GM20000 (cell line): ENCODE measurements around the gene MED26.
"Not testable (repeated sequence)": the region's sequence is repeated elsewhere in the genome, so short reads cannot be mapped to it uniquely, and the experiment has no call there.

Experiments used
- DNase-seq: peaks from one replicate; pipeline ENCODE4 v3.0.0; 2012; ENCODE audit warnings: low spot score
- TF ChIP-seq, protein P1 (sequence below): IDR thresholded peaks from 2 replicates; pipeline ENCODE4 v1.5.1; 2012; ENCODE audit warnings: mild to moderate bottlenecking, control low read depth; ENCODE audit errors: extremely low read depth, missing control alignments

Gene MED26

DNA sequence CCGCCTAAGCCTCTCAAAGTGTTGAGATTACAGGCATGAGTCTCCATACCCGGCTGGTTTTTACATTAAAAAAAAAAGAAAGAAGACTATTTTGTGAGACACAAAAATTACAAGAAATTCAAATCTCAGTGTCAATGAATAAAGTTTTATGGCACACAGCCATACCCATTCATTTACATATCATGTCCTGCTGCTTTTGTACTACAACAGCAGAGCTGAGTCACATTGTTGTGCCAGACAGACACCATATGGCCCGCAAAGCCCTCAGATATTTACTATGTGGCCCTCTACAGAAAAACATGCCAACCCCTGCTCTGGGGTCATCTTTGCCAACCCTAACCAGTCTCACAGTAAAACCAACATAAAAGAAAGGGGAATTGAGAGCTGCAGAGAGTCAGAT, 26.6 kb upstream of the MED26 start:
- TF ChIP-seq, protein P1, sequence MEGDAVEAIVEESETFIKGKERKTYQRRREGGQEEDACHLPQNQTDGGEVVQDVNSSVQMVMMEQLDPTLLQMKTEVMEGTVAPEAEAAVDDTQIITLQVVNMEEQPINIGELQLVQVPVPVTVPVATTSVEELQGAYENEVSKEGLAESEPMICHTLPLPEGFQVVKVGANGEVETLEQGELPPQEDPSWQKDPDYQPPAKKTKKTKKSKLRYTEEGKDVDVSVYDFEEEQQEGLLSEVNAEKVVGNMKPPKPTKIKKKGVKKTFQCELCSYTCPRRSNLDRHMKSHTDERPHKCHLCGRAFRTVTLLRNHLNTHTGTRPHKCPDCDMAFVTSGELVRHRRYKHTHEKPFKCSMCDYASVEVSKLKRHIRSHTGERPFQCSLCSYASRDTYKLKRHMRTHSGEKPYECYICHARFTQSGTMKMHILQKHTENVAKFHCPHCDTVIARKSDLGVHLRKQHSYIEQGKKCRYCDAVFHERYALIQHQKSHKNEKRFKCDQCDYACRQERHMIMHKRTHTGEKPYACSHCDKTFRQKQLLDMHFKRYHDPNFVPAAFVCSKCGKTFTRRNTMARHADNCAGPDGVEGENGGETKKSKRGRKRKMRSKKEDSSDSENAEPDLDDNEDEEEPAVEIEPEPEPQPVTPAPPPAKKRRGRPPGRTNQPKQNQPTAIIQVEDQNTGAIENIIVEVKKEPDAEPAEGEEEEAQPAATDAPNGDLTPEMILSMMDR: no peak

DNA sequence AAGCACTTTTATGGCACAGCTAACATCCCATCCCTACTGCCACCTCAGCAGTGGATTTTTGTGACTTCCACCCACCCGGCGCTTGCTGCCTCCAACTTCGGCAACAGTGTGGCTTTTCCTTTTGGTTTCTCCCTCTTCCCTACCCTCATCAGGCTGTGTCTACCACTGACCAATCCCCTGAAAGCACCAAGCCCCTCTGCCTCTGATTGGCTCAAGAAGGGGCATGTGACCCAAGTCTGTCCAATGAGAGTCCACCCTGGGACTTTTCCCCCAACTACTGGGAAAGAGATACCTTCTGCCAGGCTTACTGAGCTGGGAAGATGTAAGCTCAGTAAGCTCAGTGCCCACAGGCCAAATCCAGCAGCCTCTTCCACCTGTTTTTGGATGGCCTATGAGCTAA, 26.1 kb upstream of the MED26 start:
- DNase-seq: no peak
- TF ChIP-seq, protein P1: no peak

More for the DNA sequence above, 26.6 kb upstream of the MED26 start:
- no peak for DNase-seq

DNA sequence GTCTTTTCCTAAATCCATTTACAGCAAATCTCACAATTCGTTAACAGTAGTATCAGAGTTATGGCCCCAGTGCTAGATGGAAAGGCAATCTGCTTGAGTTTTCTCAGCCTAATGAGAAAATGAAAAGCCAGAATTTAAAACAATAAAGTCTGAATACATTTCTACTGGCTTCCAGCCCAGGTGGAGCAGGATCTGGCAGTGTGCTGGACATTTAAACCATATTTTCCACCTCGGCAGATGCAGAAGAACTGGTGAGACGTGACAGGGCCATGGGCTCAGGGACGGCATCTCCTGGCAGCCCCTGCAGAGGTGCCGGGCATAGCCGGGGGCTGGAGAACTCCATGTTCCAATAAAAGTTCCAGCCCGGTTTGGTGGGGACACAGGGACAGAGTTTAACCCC, 24.9 kb upstream of the MED26 start:
- DNase-seq: no peak
- TF ChIP-seq, protein P1: no peak

DNA sequence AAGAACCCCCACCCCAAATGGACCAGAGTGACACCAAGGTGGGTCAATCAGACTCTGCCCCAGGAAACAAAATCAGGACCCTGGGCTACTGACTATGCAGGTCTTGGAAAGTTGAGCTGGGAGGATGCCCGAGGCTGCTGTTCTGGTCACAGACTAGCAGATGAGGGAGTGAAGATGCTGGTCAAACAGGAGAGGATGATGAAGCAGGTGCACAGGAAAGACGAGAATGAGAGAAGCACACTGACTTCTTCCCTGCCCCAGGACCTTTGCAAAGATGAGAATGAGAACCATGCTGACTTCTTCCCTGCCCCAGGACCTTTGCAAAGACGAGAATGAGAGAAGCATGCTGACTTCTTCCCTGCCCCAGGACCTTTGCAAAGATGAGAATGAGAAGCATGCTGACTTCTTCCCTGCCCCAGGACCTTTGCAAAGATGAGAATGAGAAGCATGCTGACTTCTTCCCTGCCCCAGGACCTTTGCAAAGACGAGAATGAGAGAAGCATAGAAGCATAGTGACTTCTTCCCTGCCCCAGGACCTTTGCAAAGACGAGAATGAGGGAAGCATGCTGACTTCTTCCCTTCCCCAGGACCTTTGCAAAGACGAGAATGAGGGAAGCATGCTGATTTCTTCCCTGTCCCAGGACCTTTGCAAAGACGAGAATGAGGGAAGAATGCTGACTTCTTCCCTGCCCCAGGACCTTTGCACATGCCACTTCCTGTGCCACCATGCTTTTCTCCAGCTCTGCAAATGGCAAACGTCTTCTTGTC, 23.6 kb upstream of the MED26 start:
- not testable (repeated sequence) for DNase-seq

DNA sequence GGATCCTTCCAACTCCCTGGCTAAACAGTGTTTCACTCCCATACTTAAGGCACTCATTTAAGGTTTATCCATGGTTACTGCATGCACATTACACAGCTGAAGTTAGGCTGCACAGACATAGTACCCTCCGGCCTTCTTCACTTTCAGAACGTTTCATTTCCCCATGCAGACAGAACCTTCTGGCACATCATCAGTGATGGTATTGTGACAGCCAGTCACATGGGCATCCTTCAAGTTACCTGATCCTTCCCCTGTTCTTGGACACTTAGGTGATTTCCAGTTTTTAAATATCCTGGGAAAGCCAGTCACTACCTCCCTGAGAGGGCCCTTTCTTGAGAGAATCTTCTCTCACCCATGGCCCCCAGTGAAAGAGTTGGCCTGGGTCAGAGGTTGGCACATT, 22.8 kb upstream of the MED26 start:
- TF ChIP-seq, protein P1: no peak
- DNase-seq: no peak

DNA sequence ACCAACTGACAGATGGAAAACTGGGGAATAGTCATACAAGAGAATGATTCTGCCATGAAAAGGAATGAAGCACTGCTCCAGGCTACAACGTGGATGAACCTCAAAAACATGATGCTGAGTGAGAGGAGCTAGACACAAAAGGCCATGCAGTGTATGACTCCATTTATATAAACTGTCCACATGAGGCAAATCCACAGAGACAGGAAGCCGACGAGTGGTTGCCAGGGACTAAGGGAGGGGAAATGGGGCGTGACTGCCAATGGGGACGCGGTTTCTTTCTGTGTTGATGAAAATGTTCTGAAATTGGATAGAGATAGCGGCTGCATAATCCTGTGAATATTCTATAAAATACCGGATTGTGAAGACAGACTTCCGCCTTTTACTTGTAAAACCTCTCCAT, 21.7 kb upstream of the MED26 start:
- TF ChIP-seq, protein P1: no peak
- DNase-seq: no peak

DNA sequence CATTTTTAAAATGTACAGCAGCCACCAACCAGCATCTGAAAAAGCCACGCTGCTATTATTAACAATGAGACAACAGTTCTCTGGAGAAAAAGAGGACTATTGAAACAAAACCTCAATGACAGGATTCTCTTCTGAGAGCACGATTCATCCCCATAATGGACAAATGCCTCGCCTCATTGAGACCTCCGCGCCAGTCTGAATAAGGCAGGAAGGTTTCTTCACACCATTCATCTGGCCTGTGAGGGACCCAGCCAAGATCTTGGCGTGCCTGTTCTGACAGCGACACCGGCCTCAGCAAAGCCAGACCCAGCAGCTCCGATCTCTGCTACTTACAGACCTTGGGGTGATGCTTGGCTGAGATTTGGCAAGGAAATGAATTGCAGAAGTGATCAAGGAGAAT, 17.1 kb upstream of the MED26 start:
- no peak for DNase-seq
- TF ChIP-seq, protein P1: no peak

DNA sequence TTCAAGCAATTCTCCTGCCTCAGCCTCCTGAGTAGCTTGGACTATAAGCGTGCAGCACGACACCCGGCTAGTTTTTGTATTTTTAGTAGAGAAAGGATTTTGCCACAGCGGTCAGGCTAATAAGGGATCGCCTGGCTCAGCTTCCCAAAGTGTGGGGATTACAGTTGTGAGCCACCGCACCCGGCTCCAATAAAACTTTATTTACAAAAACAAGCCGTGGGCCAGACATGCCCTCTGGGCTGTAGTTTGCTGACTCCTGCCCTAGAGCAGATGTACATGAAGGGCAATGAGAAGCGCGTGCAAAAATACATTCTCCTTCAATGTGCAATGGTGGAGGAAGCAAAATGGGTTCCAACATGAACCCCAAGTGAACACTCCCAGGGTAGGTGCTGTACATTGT, 13.7 kb upstream of the MED26 start:
- TF ChIP-seq, protein P1: no peak

More for the DNA sequence above, 13.7 kb upstream of the MED26 start:
- no peak for DNase-seq
